DOHH2 (cell line): ENCODE results near the gene NRXN3.

Experiments
- CTCF ChIP-seq: fragments of 200-600 bp; sonication (generic); IDR thresholded peaks from one replicate; pipeline ENCODE4 v1.5.1; 2014; ENCODE audit warnings: antibody characterized with exemption, mild to moderate bottlenecking, low read depth, low read length; ENCODE audit not compliant: poor library complexity, severe bottlenecking
- EZH2phosphoT487 ChIP-seq: fragments of 200-600 bp; sonication (generic); IDR thresholded peaks from 2 replicates; pipeline ENCODE4 v1.6.1; 2017; ENCODE audit warnings: borderline replicate concordance, mild to moderate bottlenecking, antibody characterized with exemption, low read length, moderate library complexity, mixed read lengths

GRCh38 chr14:78358591-78358990 is 188.4 kb downstream of the NRXN3 start:
- no peak for TF ChIP-seq CTCF
- TF ChIP-seq EZH2phosphoT487, result no peak
